A549 (cell line): ENCODE data around the gene ACR. TPM values are rescaled to one million over a fixed set of nuclear protein-coding genes. Genes with fewer than 3 reads are reported as not detected.

Source experiments
- ATAC-seq, 2 experiments: fragments of 200-7000 bp in 1 of 2; fragments of >200 bp in 1 of 2; cut with Nextera tagmentation in 1 of 2; cut with Tn5 transposase in 1 of 2; 3 replicates each; pipeline versions ENCODE4 v1.8.0 to v1.9.1; 2018 to 2020; ENCODE audit warnings: mild to moderate bottlenecking in 1 of 2, moderate library complexity in 1 of 2
- CTCF ChIA-PET: fragments of 300-600 bp; sonication (Branson Sonifier 250); formaldehyde crosslinking; extraction: SDS; loops from one replicate; lab custom pipeline; 2021; ENCODE audit warnings: antibody characterized with exemption, inconsistent platforms; lab: Yijun Ruan, JAX
- POLR2A ChIA-PET: fragments of 350-600 bp; formaldehyde crosslinking; extraction: SDS; loops from one replicate; lab custom pipeline; 2021; ENCODE audit warnings: antibody characterized with exemption, inconsistent platforms; lab: Yijun Ruan, JAX
- DNase-seq, 2 experiments: peaks; one replicate each; pipeline versions ENCODE4 v3.0.0 to v3.0.0-alpha.2; 2011 to 2016; ENCODE audit warnings: low read depth in 1 of 2, low spot score in 1 of 2
- FAIRE-seq: peaks from 2 replicates; lab custom pipeline; 2011; peaks lifted over from hg19 to GRCh38; lab: Jason Lieb, UNC
- H3K27ac ChIP-seq, 2 experiments: fragments of >200 bp; sonication (Bioruptor Twin); formaldehyde crosslinking; 3 replicates each; pipeline ENCODE4 v1.5.1; 2016 to 2017
- H3K4me1 ChIP-seq: fragments of >200 bp; sonication (Bioruptor Twin); formaldehyde crosslinking; 3 replicates; pipeline ENCODE4 v1.6.1; 2016
- H3K4me2 ChIP-seq: fragments of >200 bp; sonication (Bioruptor Twin); formaldehyde crosslinking; 3 replicates; pipeline ENCODE4 v1.6.1; 2016
- H3K4me3 ChIP-seq: fragments of >200 bp; sonication (Bioruptor Twin); formaldehyde crosslinking; 3 replicates; pipeline ENCODE4 v1.5.1; 2016
- H3K9me3 ChIP-seq: fragments of >200 bp; sonication (Bioruptor Twin); formaldehyde crosslinking; 3 replicates; pipeline ENCODE4 v1.6.1; 2016
- BHLHE40 ChIP-seq: IDR thresholded peaks from 2 replicates; pipeline ENCODE4 v1.6.1; 2012; ENCODE audit warnings: low read depth, low read length, inconsistent platforms
- CBX2 ChIP-seq: fragments of 200-600 bp; sonication (generic); IDR thresholded peaks from 2 replicates; pipeline ENCODE4 v1.6.1; 2016; ENCODE audit warnings: low read depth, mild to moderate bottlenecking, borderline replicate concordance
- CEBPB ChIP-seq, 2 experiments: fragments of >200 bp in 1 of 2; sonication (Bioruptor Twin) in 1 of 2; formaldehyde crosslinking in 1 of 2; IDR thresholded peaks; 2 replicates each; pipeline ENCODE4 v1.6.1; 2012 to 2016
- CHD2 ChIP-seq: fragments of 150-350 bp; IDR thresholded peaks from 2 replicates; pipeline ENCODE4 v1.6.1; 2014; ENCODE audit warnings: low read length; ENCODE audit not compliant: partially characterized antibody
- EHF ChIP-seq: fragments of 250-450 bp; sonication (Bioruptor Pico); IDR thresholded peaks from 2 replicates; pipeline ENCODE4 v1.5.0; 2020; ENCODE audit warnings: mild to moderate bottlenecking
- EHMT2 ChIP-seq: fragments of 200-600 bp; sonication (generic); IDR thresholded peaks from 2 replicates; pipeline ENCODE4 v1.6.1; 2016; ENCODE audit warnings: antibody characterized with exemption, low read depth, mild to moderate bottlenecking, moderate library complexity
- FOSB ChIP-seq: fragments of 250-450 bp; sonication (Bioruptor Pico); IDR thresholded peaks from 2 replicates; pipeline ENCODE4 v1.5.0; 2020; ENCODE audit warnings: mild to moderate bottlenecking, moderate library complexity
- FOXS1 ChIP-seq: fragments of 250-450 bp; sonication (Bioruptor Pico); IDR thresholded peaks from 2 replicates; pipeline ENCODE4 v1.5.0; 2020; ENCODE audit warnings: mild to moderate bottlenecking, moderate library complexity
- GATA3 ChIP-seq: IDR thresholded peaks from 2 replicates; pipeline ENCODE4 v1.6.1; 2012; ENCODE audit warnings: borderline replicate concordance
- HDAC2 ChIP-seq: fragments of 200-600 bp; sonication (generic); IDR thresholded peaks from 2 replicates; pipeline ENCODE4 v1.6.1; 2016
- JUN ChIP-seq, 2 experiments: fragments of >200 bp; sonication (Bioruptor Twin); formaldehyde crosslinking; IDR thresholded peaks; 2 replicates in 1 of 2; 3 replicates in 1 of 2; pipeline ENCODE4 v1.6.1; 2016 to 2017
- JUNB ChIP-seq: fragments of >200 bp; sonication (Bioruptor Twin); formaldehyde crosslinking; IDR thresholded peaks from 2 replicates; pipeline ENCODE4 v1.6.1; 2016
- KDM1A ChIP-seq: fragments of 200-600 bp; sonication (generic); IDR thresholded peaks from 2 replicates; pipeline ENCODE4 v1.6.1; 2016; ENCODE audit warnings: low read depth, mild to moderate bottlenecking
- PHF8 ChIP-seq: fragments of 200-600 bp; sonication (generic); IDR thresholded peaks from 2 replicates; pipeline ENCODE4 v1.6.1; 2016; ENCODE audit warnings: low read depth, mild to moderate bottlenecking, antibody characterized with exemption, moderate library complexity, borderline replicate concordance
- POLR2AphosphoS2 ChIP-seq: conservative IDR thresholded peaks from 2 replicates; pipeline ENCODE4 v1.6.1; 2012; ENCODE audit warnings: low read length, improper control_type of control experiment, inconsistent platforms
- RARB ChIP-seq: fragments of 250-450 bp; sonication (Bioruptor Pico); IDR thresholded peaks from 2 replicates; pipeline ENCODE4 v1.8.0; 2021; ENCODE audit warnings: mild to moderate bottlenecking, moderate library complexity
- RCOR1 ChIP-seq: fragments of 150-350 bp; IDR thresholded peaks from 2 replicates; pipeline ENCODE4 v1.6.1; 2014; ENCODE audit warnings: antibody characterized with exemption, low read length, low read depth
- RNF2 ChIP-seq: fragments of 200-600 bp; sonication (generic); IDR thresholded peaks from 2 replicates; pipeline ENCODE4 v1.6.1; 2016; ENCODE audit warnings: low read depth, mild to moderate bottlenecking, antibody characterized with exemption, moderate library complexity, borderline replicate concordance
- SMC3 ChIP-seq: fragments of >200 bp; sonication (Bioruptor Twin); formaldehyde crosslinking; IDR thresholded peaks from 3 replicates; pipeline ENCODE4 v1.6.1; 2018; ENCODE audit warnings: inconsistent platforms
- TFCP2L1 ChIP-seq: fragments of 250-450 bp; sonication (Bioruptor Pico); IDR thresholded peaks from 2 replicates; pipeline ENCODE4 v1.5.0; 2021; ENCODE audit warnings: mild to moderate bottlenecking
- ZC3H11A ChIP-seq: fragments of 450-650 bp; IDR thresholded peaks from 2 replicates; pipeline ENCODE4 v1.6.1; 2014; ENCODE audit warnings: antibody characterized with exemption, mild to moderate bottlenecking
- ZFP36 ChIP-seq: fragments of 450-650 bp; IDR thresholded peaks from 2 replicates; pipeline ENCODE4 v1.6.1; 2014; ENCODE audit warnings: borderline replicate concordance; ENCODE audit not compliant: partially characterized antibody
- WGBS: methylation state at CpG from one replicate; pipeline ENCODE4 v1.1.6; 2017; ENCODE audit errors: missing lambda C conversion rate; 5-methylcytosine and 5-hydroxymethylcytosine counted together
- polyA plus RNA-seq, 4 experiments: library from polyadenylated mRNA; depleted of rRNA in 3 of 4; stranded (reverse); fragments of >200 nt; fragmentation: RNase III in 1 of 4; extraction: RNeasy Plus Mini Kit Qiagen cat#74134 plus additional on column Dnase treatment in 1 of 4; gene quantifications; 2 replicates in 3 of 4; 3 replicates in 1 of 4; pipeline ENCODE4 v1.2.3, GENCODE V29; 2011 to 2017
- TF ChIP-seq, protein P1 (sequence below): fragments of 150-350 bp; IDR thresholded peaks from 2 replicates; pipeline ENCODE4 v1.6.1; 2014; ENCODE audit warnings: low read depth, mild to moderate bottlenecking, low read length
- TF ChIP-seq, protein P2 (sequence below): fragments of 200-600 bp; sonication (generic); IDR thresholded peaks from 2 replicates; pipeline ENCODE4 v1.6.1; 2016; ENCODE audit warnings: antibody characterized with exemption, mild to moderate bottlenecking, moderate library complexity

ACR gene
- polyA plus RNA-seq, 2 of the 4 experiments (the other 2 are of a cell fraction): not detected

DNA sequence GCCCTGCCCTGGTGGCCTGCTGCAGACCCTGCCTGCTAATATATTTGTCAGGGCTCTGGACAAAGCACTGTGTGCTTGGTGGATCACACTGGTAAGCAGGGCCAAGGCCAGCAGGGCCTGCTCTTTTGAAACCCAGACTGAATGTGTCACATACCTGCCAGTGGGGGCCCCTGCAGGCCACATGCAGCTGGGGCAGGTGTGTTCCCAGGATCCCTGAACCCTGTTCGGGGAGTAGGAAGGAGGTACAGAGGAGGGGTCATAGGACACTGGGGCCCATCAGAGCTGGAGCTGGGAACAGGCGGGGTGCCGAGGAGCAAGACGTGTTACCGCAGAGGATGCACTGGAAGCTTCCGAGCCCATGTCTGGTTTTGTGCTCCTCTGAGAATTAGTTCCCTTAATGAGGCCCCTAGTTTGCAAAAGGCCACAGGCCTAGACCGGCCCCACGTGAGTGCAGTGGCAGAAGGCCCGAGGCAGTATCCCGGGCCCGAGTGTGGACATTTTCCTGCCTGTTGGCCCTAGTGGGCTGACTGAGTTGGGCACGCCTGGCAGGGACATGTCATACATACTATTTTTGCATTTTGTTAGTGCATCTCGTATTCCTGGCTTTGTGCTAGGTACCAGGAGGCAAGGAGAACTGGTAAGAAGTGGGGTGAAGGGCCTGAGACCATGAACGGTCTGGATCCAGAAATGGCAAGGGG lies 11.2 kb upstream of the ACR start:
- no peaks in the 10 kb centered on the region for H3K9me3 ChIP-seq
- H3K4me2 ChIP-seq: no peak overlapping the region
- ChIA-PET CTCF (interaction anchor here (1.4 to 1.8 kb wide), 2 partner anchors 11 to 48 kb away, joined by 3 to 4 read pairs; no protein-coding TSS in a partner anchor), POLR2A (no interaction called here)
- no peak overlapping the region for H3K27ac ChIP-seq
- no peak overlapping the region for H3K4me3 ChIP-seq
- ATAC-seq: 0 out of 6 replicates have a peak, but pooled peaks of 1 of the 2 experiments have one; percentile 15
- WGBS: 85% methylated on average over 14 of the region's 14 CpGs
- no peaks in the 10 kb centered on the region for H3K4me1 ChIP-seq
- TF ChIP-seq EHF: no peak
- no peak for TF ChIP-seq TFCP2L1
- TF ChIP-seq JUN (IDR thresholded peaks at IDR 0.05): no peak
- no peak for TF ChIP-seq PHF8
- TF ChIP-seq CHD2: no peak
- TF ChIP-seq, protein P1, sequence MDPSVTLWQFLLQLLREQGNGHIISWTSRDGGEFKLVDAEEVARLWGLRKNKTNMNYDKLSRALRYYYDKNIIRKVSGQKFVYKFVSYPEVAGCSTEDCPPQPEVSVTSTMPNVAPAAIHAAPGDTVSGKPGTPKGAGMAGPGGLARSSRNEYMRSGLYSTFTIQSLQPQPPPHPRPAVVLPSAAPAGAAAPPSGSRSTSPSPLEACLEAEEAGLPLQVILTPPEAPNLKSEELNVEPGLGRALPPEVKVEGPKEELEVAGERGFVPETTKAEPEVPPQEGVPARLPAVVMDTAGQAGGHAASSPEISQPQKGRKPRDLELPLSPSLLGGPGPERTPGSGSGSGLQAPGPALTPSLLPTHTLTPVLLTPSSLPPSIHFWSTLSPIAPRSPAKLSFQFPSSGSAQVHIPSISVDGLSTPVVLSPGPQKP: no peak
- TF ChIP-seq BHLHE40: no peak
- TF ChIP-seq ZC3H11A: no peak
- TF ChIP-seq RARB (CRISPR knock-in tag): no peak
- no peak for FAIRE-seq
- DNase-seq: no peak

DNA sequence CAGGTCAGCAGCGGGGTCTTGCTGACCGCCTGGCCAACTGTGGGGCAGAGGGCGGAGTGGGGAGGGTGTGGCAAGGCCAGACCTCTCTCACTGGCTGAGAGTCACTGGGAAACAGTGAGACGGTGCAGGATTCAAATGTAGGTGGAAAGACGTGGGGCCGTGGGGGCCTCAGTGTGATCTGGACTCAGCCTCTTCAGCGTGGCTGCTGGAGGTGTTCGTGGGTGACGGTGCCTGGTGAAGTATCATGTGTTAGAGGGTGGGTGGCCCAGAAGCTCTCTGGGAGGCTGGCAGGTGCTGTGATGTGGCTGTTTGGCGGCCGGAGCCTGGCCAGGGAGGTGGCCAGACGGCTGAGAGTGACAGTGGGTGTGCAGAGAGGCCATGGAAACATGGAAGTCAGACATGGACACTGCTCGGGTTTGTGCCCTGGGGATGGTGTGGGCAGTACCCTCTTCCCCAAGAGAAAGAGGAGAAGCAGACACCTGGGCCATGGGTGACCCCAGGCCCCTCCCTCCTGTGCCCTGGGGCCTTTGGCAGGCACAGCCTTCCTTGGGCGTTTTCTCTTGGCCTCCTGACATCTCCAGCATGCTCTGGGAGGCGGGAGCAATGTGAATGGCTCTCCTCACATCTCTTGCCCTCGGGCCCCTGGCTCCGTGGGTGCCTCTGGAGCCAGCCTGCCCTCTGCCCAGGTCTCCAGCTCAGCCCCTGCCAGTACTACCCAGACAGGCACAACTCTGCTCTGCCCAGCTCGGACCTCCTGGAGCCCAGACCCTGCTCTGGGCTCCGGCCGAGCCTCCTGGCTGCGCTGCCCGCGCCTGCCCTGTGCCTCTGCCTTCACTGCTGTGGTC lies 10.1 kb upstream of the ACR start:
- DNase-seq: no peak
- 77% methylated on average over 14 of the region's 23 CpGs for WGBS

More for the DNA sequence above, 10.1 kb upstream of the ACR start:
- Histone ChIP-seq H3K4me2 (no peak overlapping the region), H3K27ac (no peak overlapping the region), H3K4me3 (no peak overlapping the region), H3K9me3 (no peaks in the 10 kb centered on the region), H3K4me1 (no peaks in the 10 kb centered on the region)
- TF ChIP-seq GATA3 (no peak), CEBPB (IDR thresholded peaks at IDR 0.05) (no peak), RNF2 (no peak), ZFP36 (no peak), POLR2AphosphoS2 (no peak), JUNB (no peak), CBX2 (no peak), SMC3 (no peak), KDM1A (no peak), FOSB (CRISPR knock-in tag) (no peak), RCOR1 (no peak), FOXS1 (CRISPR knock-in tag) (no peak), HDAC2 (no peak), EHMT2 (no peak)
- TF ChIP-seq, protein P2, sequence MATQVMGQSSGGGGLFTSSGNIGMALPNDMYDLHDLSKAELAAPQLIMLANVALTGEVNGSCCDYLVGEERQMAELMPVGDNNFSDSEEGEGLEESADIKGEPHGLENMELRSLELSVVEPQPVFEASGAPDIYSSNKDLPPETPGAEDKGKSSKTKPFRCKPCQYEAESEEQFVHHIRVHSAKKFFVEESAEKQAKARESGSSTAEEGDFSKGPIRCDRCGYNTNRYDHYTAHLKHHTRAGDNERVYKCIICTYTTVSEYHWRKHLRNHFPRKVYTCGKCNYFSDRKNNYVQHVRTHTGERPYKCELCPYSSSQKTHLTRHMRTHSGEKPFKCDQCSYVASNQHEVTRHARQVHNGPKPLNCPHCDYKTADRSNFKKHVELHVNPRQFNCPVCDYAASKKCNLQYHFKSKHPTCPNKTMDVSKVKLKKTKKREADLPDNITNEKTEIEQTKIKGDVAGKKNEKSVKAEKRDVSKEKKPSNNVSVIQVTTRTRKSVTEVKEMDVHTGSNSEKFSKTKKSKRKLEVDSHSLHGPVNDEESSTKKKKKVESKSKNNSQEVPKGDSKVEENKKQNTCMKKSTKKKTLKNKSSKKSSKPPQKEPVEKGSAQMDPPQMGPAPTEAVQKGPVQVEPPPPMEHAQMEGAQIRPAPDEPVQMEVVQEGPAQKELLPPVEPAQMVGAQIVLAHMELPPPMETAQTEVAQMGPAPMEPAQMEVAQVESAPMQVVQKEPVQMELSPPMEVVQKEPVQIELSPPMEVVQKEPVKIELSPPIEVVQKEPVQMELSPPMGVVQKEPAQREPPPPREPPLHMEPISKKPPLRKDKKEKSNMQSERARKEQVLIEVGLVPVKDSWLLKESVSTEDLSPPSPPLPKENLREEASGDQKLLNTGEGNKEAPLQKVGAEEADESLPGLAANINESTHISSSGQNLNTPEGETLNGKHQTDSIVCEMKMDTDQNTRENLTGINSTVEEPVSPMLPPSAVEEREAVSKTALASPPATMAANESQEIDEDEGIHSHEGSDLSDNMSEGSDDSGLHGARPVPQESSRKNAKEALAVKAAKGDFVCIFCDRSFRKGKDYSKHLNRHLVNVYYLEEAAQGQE: no peak
- FAIRE-seq (no peak), ATAC-seq (no peak)
- ChIA-PET CTCF (interaction anchor here (1.8 kb wide), 1 partner anchor 47 kb away, joined by 4 read pairs; no protein-coding TSS in a partner anchor), POLR2A (no interaction called here)
